ENCODE results near the gene ZBTB9.

Gene ZBTB9

DNA sequence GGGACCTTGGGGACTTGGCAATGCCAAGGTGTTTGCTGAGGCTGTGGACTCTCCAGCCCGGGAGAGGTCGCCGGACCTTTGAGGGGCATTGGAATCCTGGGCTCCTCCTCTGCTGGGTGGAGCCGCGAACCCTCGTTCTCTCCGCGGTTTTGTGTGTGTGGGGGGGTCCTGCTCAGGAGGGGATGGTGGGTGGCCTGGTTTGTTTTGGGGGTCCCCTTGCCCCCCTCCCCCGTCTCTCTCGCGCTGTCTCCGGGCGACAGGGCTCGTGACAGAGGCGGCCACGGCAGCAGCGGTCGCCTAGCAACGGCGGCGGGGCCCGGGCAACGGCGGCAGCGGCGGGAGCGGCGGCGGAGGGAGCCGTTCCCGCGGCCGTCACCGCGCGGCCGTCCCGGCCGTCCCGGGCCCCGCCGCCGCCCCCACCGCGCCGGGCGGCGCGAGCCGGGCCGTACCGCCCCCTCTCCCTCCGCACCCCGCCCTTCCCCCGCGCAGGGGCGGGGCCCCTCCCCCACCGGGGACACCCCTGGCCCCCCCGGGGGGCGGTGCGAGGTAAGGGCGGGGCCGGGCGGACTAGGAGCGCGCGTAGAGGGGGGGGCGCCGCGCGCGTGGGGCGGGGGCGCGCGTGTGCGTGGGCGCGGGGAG, 26.7 kb upstream of the ZBTB9 start:
- Histone ChIP-seq H3K9ac (ENCODE audit: low read length in 5 of 5) (peak overlapping the region in 4 of 5 donors; percentile 53 to 81 (median 64)), H3K9me3 (ENCODE audit: control insufficient read depth in 5 of 5, low read length in 5 of 5) (no peaks in the 10 kb centered on the region), H3K4me1 (ENCODE audit: control insufficient read depth in 5 of 5, insufficient read depth in 5 of 5, low read length in 5 of 5) (peaks cover 11 to 66% (median 47%) of the 10 kb centered on the region in 5 donors), H3K36me3 (ENCODE audit: control insufficient read depth in 5 of 5, insufficient read depth in 5 of 5, low read length in 5 of 5) (peaks cover 0 to 2% (median 0%) of the 10 kb centered on the region in 5 donors), H3K27me3 (ENCODE audit: control insufficient read depth in 5 of 5, insufficient read depth in 4 of 5, low read length in 5 of 5) (peaks cover 0 to 4% (median 0%) of the 10 kb centered on the region in 5 donors), H3K4me3 (ENCODE audit: low read depth in 1 of 5, low read length in 5 of 5) (peak overlapping the region; percentile 63 to 74 (median 71)), H3K27ac (ENCODE audit: low read depth, low read length) (no peak overlapping the region)

DNA sequence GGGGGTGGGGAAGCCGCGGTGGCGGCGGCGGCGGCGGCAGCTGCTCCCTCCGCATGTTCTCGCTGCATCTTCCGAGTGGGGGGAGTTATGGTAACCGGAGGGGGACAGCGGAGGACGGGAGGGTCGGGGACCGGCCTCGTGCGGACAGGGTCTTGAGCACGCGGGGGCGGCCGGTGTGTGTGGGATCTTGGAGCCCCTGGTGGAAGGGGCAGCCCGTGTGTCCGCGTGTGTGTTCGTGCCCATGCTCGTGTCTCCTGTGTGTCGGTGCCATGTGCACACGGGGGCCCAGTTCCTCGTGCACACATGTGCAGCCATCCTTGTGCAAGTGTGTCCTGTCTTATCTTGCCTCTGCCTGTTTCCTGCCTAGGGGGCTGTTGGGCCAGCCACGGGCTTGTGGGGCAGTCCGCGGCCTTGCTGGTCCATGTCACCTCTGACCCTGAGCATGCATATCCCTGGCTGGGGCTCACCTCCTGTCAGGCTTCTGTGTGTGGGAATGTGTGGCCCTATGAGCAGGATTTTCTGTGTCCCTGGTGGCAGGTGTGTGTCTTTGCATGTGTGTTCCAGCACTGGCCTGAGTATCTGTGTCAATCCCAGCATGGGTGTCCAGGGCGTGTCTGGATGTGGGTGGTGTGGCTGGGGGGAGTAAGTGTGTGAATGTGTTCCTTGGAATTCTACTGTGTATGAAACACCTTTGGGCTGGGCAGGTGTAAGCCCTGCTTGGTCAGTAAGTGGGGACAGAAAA, 26.0 kb upstream of the ZBTB9 start:
- Histone ChIP-seq H3K4me3 (ENCODE audit: low read depth in 1 of 5, low read length in 5 of 5) (peak overlapping the region in 4 of 5 donors; percentile 26 to 73 (median 56)), H3K9ac (ENCODE audit: low read length in 5 of 5) (peak overlapping the region in 2 of 5 donors; percentile 38 to 59), H3K27ac (ENCODE audit: low read depth, low read length) (peak overlapping the region; percentile 30), H3K9me3 (ENCODE audit: control insufficient read depth in 5 of 5, low read length in 5 of 5) (no peaks in the 10 kb centered on the region), H3K4me1 (ENCODE audit: control insufficient read depth in 5 of 5, insufficient read depth in 5 of 5, low read length in 5 of 5) (peaks cover 11 to 66% (median 47%) of the 10 kb centered on the region in 5 donors), H3K36me3 (ENCODE audit: control insufficient read depth in 5 of 5, insufficient read depth in 5 of 5, low read length in 5 of 5) (peaks cover 0 to 5% (median 2%) of the 10 kb centered on the region in 5 donors), H3K27me3 (ENCODE audit: control insufficient read depth in 5 of 5, insufficient read depth in 4 of 5, low read length in 5 of 5) (peaks cover 0 to 4% (median 0%) of the 10 kb centered on the region in 5 donors)

DNA sequence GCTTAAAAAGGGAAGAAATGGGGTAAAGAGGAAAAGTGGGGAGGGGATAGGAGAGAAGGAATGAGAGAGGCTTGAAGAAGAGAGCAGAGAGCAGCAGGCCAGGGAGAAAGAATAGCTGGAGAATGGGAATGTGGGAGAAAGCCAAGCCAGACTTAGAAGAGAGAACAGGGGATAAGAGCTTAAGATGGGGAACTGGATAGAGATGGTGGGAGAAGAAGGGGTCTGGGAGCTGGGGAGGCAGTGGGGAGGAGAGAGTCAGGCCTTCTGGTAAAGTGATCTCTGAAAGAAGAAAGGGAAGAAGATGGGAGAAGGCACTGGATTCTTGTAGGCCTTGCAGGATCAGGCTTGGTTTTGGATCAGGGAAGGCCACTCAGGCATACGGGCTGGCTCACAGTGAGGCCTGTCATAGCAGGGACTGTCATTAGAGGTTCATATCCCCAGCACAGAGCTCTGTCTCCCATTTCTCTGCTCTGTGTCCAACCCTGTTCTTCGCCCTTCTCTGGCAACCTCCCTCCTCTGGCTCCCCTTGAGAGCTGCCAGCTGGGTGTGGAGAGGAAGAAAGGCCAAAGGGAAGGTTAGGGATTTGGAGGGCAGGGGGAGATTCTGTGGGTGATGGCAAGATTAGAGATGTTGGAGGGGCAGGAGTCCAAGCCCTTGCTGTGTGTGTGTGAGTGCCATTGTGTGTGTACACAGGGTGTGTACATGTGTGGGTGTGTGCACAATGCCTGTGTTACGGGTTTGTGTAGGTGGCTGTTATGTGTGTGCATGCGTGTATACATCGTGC, 25.2 kb upstream of the ZBTB9 start:
- Histone ChIP-seq H3K36me3 (ENCODE audit: control insufficient read depth in 5 of 5, insufficient read depth in 5 of 5, low read length in 5 of 5) (peaks cover 0 to 5% (median 2%) of the 10 kb centered on the region in 5 donors), H3K4me1 (ENCODE audit: control insufficient read depth in 5 of 5, insufficient read depth in 5 of 5, low read length in 5 of 5) (peaks cover 11 to 66% (median 47%) of the 10 kb centered on the region in 5 donors), H3K27me3 (ENCODE audit: control insufficient read depth in 5 of 5, insufficient read depth in 4 of 5, low read length in 5 of 5) (peaks cover 0 to 4% (median 0%) of the 10 kb centered on the region in 5 donors), H3K9ac (ENCODE audit: low read length in 5 of 5) (peak overlapping the region in 1 of 5 donors; percentile 59), H3K9me3 (ENCODE audit: control insufficient read depth in 5 of 5, low read length in 5 of 5) (no peaks in the 10 kb centered on the region), H3K27ac (ENCODE audit: low read depth, low read length) (peak overlapping the region; percentile 30), H3K4me3 (ENCODE audit: low read depth in 1 of 5, low read length in 5 of 5) (no peak overlapping the region)

- Histone ChIP-seq H3K4me3 (ENCODE audit: low read depth in 1 of 5, low read length in 5 of 5) (no peak overlapping the region), H3K36me3 (ENCODE audit: control insufficient read depth in 5 of 5, insufficient read depth in 5 of 5, low read length in 5 of 5) (peaks cover 0 to 5% (median 2%) of the 10 kb centered on the region in 5 donors), H3K27me3 (ENCODE audit: control insufficient read depth in 5 of 5, insufficient read depth in 4 of 5, low read length in 5 of 5) (peaks cover 0 to 4% (median 0%) of the 10 kb centered on the region in 5 donors), H3K9me3 (ENCODE audit: control insufficient read depth in 5 of 5, low read length in 5 of 5) (no peaks in the 10 kb centered on the region), H3K27ac (ENCODE audit: low read depth, low read length) (no peak overlapping the region), H3K9ac (ENCODE audit: low read length in 5 of 5) (no peak overlapping the region), H3K4me1 (ENCODE audit: control insufficient read depth in 5 of 5, insufficient read depth in 5 of 5, low read length in 5 of 5) (peaks cover 11 to 63% (median 42%) of the 10 kb centered on the region in 5 donors)
Measured at GRCh38 chr6:33429750-33430052, 24.7 kb upstream of the ZBTB9 start.

DNA sequence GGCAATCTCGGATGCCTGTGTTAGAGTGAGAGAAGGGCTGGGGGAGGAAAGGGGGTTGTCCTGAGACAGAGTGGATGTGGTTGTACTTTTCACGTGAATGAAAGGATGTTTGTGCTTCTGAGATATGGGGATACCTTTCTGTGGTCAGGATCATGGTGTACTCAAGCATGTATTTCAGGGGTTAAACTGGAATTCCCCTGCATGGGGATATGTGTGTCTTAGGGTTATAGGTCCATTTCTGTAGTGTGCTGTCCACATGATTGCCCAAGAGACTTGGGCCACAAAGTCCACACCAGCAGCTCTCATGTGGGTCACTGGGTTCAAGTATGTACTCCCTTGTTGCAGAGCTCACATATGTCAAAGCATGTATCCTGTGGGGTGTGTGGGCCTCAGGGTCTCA, 24.0 kb upstream of the ZBTB9 start:
- Histone ChIP-seq H3K27ac (ENCODE audit: low read depth, low read length) (no peak overlapping the region), H3K36me3 (ENCODE audit: control insufficient read depth in 5 of 5, insufficient read depth in 5 of 5, low read length in 5 of 5) (peaks cover 0 to 9% (median 4%) of the 10 kb centered on the region in 5 donors), H3K4me3 (ENCODE audit: low read depth in 1 of 5, low read length in 5 of 5) (no peak overlapping the region), H3K9me3 (ENCODE audit: control insufficient read depth in 5 of 5, low read length in 5 of 5) (no peaks in the 10 kb centered on the region), H3K27me3 (ENCODE audit: control insufficient read depth in 5 of 5, insufficient read depth in 4 of 5, low read length in 5 of 5) (peaks cover 0 to 4% (median 0%) of the 10 kb centered on the region in 5 donors), H3K9ac (ENCODE audit: low read length in 5 of 5) (no peak overlapping the region), H3K4me1 (ENCODE audit: control insufficient read depth in 5 of 5, insufficient read depth in 5 of 5, low read length in 5 of 5) (peaks cover 9 to 56% (median 36%) of the 10 kb centered on the region in 5 donors)

DNA sequence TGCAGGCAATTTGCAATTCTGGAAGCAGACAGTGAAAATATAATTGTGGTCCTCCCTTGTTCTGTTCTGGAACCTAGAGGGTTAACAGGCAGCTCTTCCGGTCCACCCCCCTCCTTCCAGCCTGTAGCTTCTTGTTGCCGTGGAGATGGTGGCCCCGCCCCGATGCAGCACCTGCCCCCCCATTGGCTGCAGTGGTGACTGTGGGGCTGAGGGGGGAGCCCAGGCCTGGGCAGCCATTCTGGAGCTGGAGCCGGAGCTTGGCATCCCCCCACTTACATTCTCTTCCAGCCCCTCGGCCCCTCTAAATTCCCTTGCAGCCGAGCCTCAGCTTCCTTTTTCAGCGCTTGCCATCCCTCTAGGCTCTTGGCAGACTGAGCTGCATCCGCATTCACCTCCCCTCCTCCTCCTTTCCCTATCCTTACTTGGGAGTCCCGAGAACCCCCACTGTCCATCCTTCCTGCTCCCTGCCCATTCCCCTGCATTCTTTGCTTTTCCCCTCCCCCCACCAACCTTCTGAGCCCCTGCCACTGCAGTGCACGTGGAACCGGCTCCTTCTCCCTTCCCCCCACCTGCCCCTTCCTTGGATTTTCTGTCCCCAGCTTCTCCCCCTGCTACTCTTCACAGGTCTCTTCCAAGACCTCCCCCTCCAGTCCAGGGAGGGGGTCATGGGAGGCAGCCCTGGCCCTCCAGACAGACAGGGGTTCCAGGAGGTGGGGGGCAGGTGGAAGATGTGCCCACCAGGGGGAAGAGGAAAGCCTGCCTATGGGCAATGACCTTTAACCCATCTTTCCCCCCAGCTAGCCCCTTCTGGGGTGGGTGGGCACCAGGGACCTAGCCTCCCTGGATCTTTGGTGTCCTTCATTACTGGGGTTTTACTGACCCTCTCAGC, 23.1 kb upstream of the ZBTB9 start:
- peak overlapping the region in 2 of 5 donors; percentile 4 to 16 for H3K4me3 ChIP-seq (ENCODE audit: low read depth in 1 of 5, low read length in 5 of 5)
- no peak overlapping the region for H3K9ac ChIP-seq (ENCODE audit: low read length in 5 of 5)
- H3K4me1 ChIP-seq (ENCODE audit: control insufficient read depth in 5 of 5, insufficient read depth in 5 of 5, low read length in 5 of 5) = peaks cover 9 to 52% (median 34%) of the 10 kb centered on the region in 5 donors
- H3K27me3 ChIP-seq (ENCODE audit: control insufficient read depth in 5 of 5, insufficient read depth in 4 of 5, low read length in 5 of 5) = peaks cover 0 to 4% (median 0%) of the 10 kb centered on the region in 5 donors
- H3K27ac ChIP-seq (ENCODE audit: low read depth, low read length) = no peak overlapping the region
- peaks cover 5 to 16% (median 12%) of the 10 kb centered on the region in 5 donors for H3K36me3 ChIP-seq (ENCODE audit: control insufficient read depth in 5 of 5, insufficient read depth in 5 of 5, low read length in 5 of 5)
- H3K9me3 ChIP-seq (ENCODE audit: control insufficient read depth in 5 of 5, low read length in 5 of 5) = no peaks in the 10 kb centered on the region

- Histone ChIP-seq H3K27ac (ENCODE audit: low read depth, low read length) (no peak overlapping the region), H3K36me3 (ENCODE audit: control insufficient read depth in 5 of 5, insufficient read depth in 5 of 5, low read length in 5 of 5) (peaks cover 5 to 21% (median 19%) of the 10 kb centered on the region in 5 donors), H3K9ac (ENCODE audit: low read length in 5 of 5) (no peak overlapping the region), H3K4me3 (ENCODE audit: low read depth in 1 of 5, low read length in 5 of 5) (peak overlapping the region in 1 of 5 donors; percentile 4), H3K4me1 (ENCODE audit: control insufficient read depth in 5 of 5, insufficient read depth in 5 of 5, low read length in 5 of 5) (peaks cover 8 to 46% (median 32%) of the 10 kb centered on the region in 5 donors), H3K27me3 (ENCODE audit: control insufficient read depth in 5 of 5, insufficient read depth in 4 of 5, low read length in 5 of 5) (peaks cover 0 to 4% (median 0%) of the 10 kb centered on the region in 5 donors), H3K9me3 (ENCODE audit: control insufficient read depth in 5 of 5, low read length in 5 of 5) (no peaks in the 10 kb centered on the region)
Measured at GRCh38 chr6:33431880-33432541, 22.4 kb upstream of the ZBTB9 start.

DNA sequence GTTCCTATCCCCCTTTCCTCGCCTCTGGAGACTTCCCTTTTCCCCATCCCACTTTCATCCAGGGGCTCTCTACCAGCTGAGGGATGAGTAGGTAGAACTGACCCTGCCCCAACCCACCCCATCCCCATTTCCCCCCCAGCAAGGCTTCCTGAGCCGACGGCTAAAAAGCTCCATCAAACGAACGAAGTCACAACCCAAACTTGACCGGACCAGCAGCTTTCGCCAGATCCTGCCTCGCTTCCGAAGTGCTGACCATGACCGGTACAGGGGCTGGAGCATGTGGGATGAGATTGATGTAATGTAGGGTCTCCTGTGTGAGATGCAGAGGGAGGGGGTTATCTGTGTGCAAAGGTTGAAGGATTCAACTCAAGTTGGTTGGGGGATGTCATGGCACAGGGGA, 21.8 kb upstream of the ZBTB9 start:
- Histone ChIP-seq H3K9ac (ENCODE audit: low read length in 5 of 5) (no peak overlapping the region), H3K4me3 (ENCODE audit: low read depth in 1 of 5, low read length in 5 of 5) (no peak overlapping the region), H3K27ac (ENCODE audit: low read depth, low read length) (no peak overlapping the region), H3K9me3 (ENCODE audit: control insufficient read depth in 5 of 5, low read length in 5 of 5) (no peaks in the 10 kb centered on the region), H3K36me3 (ENCODE audit: control insufficient read depth in 5 of 5, insufficient read depth in 5 of 5, low read length in 5 of 5) (peaks cover 5 to 26% (median 24%) of the 10 kb centered on the region in 5 donors), H3K27me3 (ENCODE audit: control insufficient read depth in 5 of 5, insufficient read depth in 4 of 5, low read length in 5 of 5) (peaks cover 0 to 4% (median 0%) of the 10 kb centered on the region in 5 donors), H3K4me1 (ENCODE audit: control insufficient read depth in 5 of 5, insufficient read depth in 5 of 5, low read length in 5 of 5) (peaks cover 7 to 41% (median 27%) of the 10 kb centered on the region in 5 donors)

Measured in subcutaneous abdominal adipose tissue (tissue), 5 donors.